Measurements from ENCODE around the gene MAD1L1. TPM values are rescaled to one million over a fixed set of nuclear protein-coding genes. Genes with fewer than 3 reads are reported as not detected.

Gene MAD1L1
- total and polyA plus RNA-seq, 2 of the 8 experiments (the other 6 are each of a cell fraction or from before 2014, with no cell fraction given): 40.4 to 44.6 TPM

GRCh38 chr7:1989049-1989860 is 243.5 kb downstream of the MAD1L1 start:
- FAIRE-seq (no peak), DNase-seq (ENCODE audit: low read depth in 1 of 2, low spot score in 2 of 2) (no peak)
- Histone ChIP-seq H3K4me2 (ENCODE audit: insufficient read depth in 1 of 2, low read depth in 2 of 2, low read length in 2 of 2) (no peak overlapping the region), H3K79me1 (ENCODE audit: low read depth, low read length) (no peaks in the 10 kb centered on the region), H4K91ac (replicated peaks; ENCODE audit: insufficient read length, low read length) (no peak overlapping the region), H2BK5ac (ENCODE audit: low read depth, low read length) (no peak overlapping the region), H3K9me3 (ENCODE audit: insufficient read depth in 2 of 2, low read depth in 1 of 2, low read length in 1 of 2) (no peaks in the 10 kb centered on the region), H3K27ac (ENCODE audit: low read depth, low read length) (no peak overlapping the region), H2BK12ac (ENCODE audit: low read depth, low read length) (no peak overlapping the region), H3K27me3 (replicated peaks in 1 of 4; ENCODE audit: control insufficient read depth in 3 of 4, extremely low read depth in 1 of 4, insufficient read depth in 3 of 4, low read length in 3 of 4) (no peaks in the 10 kb centered on the region), H2BK20ac (ENCODE audit: low read length) (no peak overlapping the region), H2BK15ac (ENCODE audit: low read length) (no peak overlapping the region), H3K79me2 (ENCODE audit: control insufficient read depth in 1 of 2, insufficient read depth in 2 of 2, low read length in 2 of 2) (no peaks in the 10 kb centered on the region), H3K4me3 (ENCODE audit: extremely low read depth in 1 of 4, insufficient read depth in 2 of 4, low read depth in 3 of 4, low read length in 4 of 4) (no peak overlapping the region), H3K9ac (replicated peaks in 1 of 4; ENCODE audit: extremely low read depth in 1 of 4, low read depth in 3 of 4, low read length in 3 of 4) (no peak overlapping the region), H4K8ac (ENCODE audit: extremely low read depth, insufficient read depth, low read length) (peak overlapping the region; percentile 28; the same call in 1 of the 2 replicates), H3K56ac (replicated peaks; ENCODE audit: insufficient read length, low read depth, low read length) (no peak overlapping the region), H4K5ac (ENCODE audit: insufficient read length, low read depth, low read length) (no peak overlapping the region), H3K18ac (ENCODE audit: extremely low read depth, low read length) (no peak overlapping the region), H4K20me1 (replicated peaks in 1 of 2; ENCODE audit: control insufficient read depth in 1 of 2, insufficient read depth in 2 of 2, low read length in 2 of 2) (peaks cover 0 to 2% of the 10 kb centered on the region in 2 experiments), H3K4me1 (replicated peaks in 1 of 4; ENCODE audit: control insufficient read depth in 3 of 4, insufficient read depth in 4 of 4, low read length in 3 of 4) (no peaks in the 10 kb centered on the region; a peak in 1 of 7 replicates), H2AK5ac (ENCODE audit: low read depth, low read length) (no peak overlapping the region), H3K36me3 (ENCODE audit: control insufficient read depth in 2 of 4, insufficient read depth in 4 of 4, low read length in 3 of 4) (no peaks in the 10 kb centered on the region), H3K4ac (replicated peaks; ENCODE audit: insufficient read length, low read depth, low read length) (no peak overlapping the region), H2BK120ac (replicated peaks; ENCODE audit: low read depth, low read length) (no peak overlapping the region), H3K23me2 (ENCODE audit: low read depth, low read length) (no peaks in the 10 kb centered on the region; the same call in 1 of the 2 replicates), H3K23ac (ENCODE audit: insufficient read length) (no peak overlapping the region), H3K14ac (ENCODE audit: insufficient read length) (no peak overlapping the region), H2AFZ (ENCODE audit: low read length) (no peak overlapping the region)
- ChIA-PET POLR2A (ENCODE audit: partially characterized antibody) (no interaction called here), CTCF (ENCODE audit: partially characterized antibody) (interaction anchor here (1.3 kb wide), 1 partner anchor 376 kb away, joined by 3 read pairs; no protein-coding TSS in a partner anchor)
- WGBS, 2 experiments (ENCODE audit: extremely low coverage in 1 of 2, insufficient coverage in 1 of 2, insufficient read length in 1 of 2, insufficient replicate concordance in 2 of 2, low coverage in 1 of 2, low lambda C conversion rate in 2 of 2, missing lambda C conversion rate in 1 of 2): 95% methylated on average over 39 of the region's 39 CpGs; no CpG with 5 or more reads in 1 of the 2 experiments
- TF ChIP-seq CEBPB (IDR thresholded peaks at IDR 0.05; ENCODE audit: low read depth, low read length) (no peak), USF2 (IDR thresholded peaks at IDR 0.05; ENCODE audit: low read length) (no peak), SP2 (IDR thresholded peaks at IDR 0.05; ENCODE audit: low read length) (no peak), BACH1 (IDR thresholded peaks at IDR 0.05; ENCODE audit: low read length) (no peak), SIX5 (IDR thresholded peaks at IDR 0.05; ENCODE audit: low read depth, low read length) (no peak), CREB1 (IDR thresholded peaks at IDR 0.05) (no peak), RBBP5 (IDR thresholded peaks at IDR 0.05; ENCODE audit: borderline replicate concordance, low read depth, low read length) (no peak), NRF1 (IDR thresholded peaks at IDR 0.05; ENCODE audit: low read depth, low read length) (no peak), MAFK (IDR thresholded peaks at IDR 0.05; ENCODE audit: low read depth, low read length) (no peak), POLR2A (IDR thresholded peaks at IDR 0.05; ENCODE audit: control extremely low read depth in 1 of 2, low read depth in 2 of 2, low read length in 2 of 2) (no peak)
- TF ChIP-seq, protein P1, sequence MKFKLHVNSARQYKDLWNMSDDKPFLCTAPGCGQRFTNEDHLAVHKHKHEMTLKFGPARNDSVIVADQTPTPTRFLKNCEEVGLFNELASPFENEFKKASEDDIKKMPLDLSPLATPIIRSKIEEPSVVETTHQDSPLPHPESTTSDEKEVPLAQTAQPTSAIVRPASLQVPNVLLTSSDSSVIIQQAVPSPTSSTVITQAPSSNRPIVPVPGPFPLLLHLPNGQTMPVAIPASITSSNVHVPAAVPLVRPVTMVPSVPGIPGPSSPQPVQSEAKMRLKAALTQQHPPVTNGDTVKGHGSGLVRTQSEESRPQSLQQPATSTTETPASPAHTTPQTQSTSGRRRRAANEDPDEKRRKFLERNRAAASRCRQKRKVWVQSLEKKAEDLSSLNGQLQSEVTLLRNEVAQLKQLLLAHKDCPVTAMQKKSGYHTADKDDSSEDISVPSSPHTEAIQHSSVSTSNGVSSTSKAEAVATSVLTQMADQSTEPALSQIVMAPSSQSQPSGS (IDR thresholded peaks at IDR 0.05; ENCODE audit: low read length): no peak
